Panc1 (cell line): Measurements from ENCODE around the gene H19. TPM values are rescaled to one million over a fixed set of nuclear protein-coding genes. Genes with fewer than 3 reads are reported as not detected.

Experiments
- ATAC-seq: fragments of 200-7000 bp; cut with Tn5 transposase; 2 replicates; pipeline ENCODE4 v1.9.1; 2020; ENCODE audit warnings: mild to moderate bottlenecking, moderate library complexity
- BruUV-seq: library from RNA; stranded (reverse); fragments of 400-500 nt; replicated peaks from 2 replicates; lab custom pipeline; 2021; lab: Mats Ljungman, UMichigan
- CTCF ChIA-PET: fragments of 300-600 bp; sonication (Branson Sonifier 250); formaldehyde crosslinking; loops from one replicate; lab custom pipeline; 2022; ENCODE audit warnings: antibody characterized with exemption; lab: Charles Lee
- POLR2A ChIA-PET: fragments of 300-600 bp; sonication (Branson Sonifier 250); formaldehyde crosslinking; loops from one replicate; lab custom pipeline; 2022; ENCODE audit warnings: antibody characterized with exemption; lab: Charles Lee
- DNase-seq: peaks from one replicate; pipeline ENCODE4 v3.0.0-alpha.2; 2010; ENCODE audit warnings: low read depth, low spot score
- H3K27ac ChIP-seq: 2 replicates; pipeline ENCODE4 v1.5.1; 2011; ENCODE audit warnings: mild to moderate bottlenecking, low read length, inconsistent platforms
- H3K27me3 ChIP-seq: fragments of 200-500 bp; sonication (Bioruptor generic); 2 replicates; pipeline ENCODE4 v1.6.0; 2014; ENCODE audit warnings: low read length, inconsistent platforms; ENCODE audit not compliant: control insufficient read depth, insufficient read depth
- H3K36me3 ChIP-seq: fragments of 200-500 bp; sonication (Bioruptor generic); 2 replicates; pipeline ENCODE4 v1.5.1; 2014; ENCODE audit warnings: inconsistent platforms, mild to moderate bottlenecking, low read length, moderate library complexity; ENCODE audit not compliant: control insufficient read depth, insufficient read depth
- H3K4me1 ChIP-seq: 2 replicates; pipeline ENCODE4 v1.5.1; 2011; ENCODE audit warnings: inconsistent platforms, mild to moderate bottlenecking, low read length, moderate library complexity; ENCODE audit not compliant: control insufficient read depth, insufficient read depth
- H3K4me3 ChIP-seq, 2 experiments: 2 replicates each; pipeline ENCODE4 v1.5.1; 2011 to 2012; ENCODE audit warnings: low read depth in 2 of 2, low read length in 2 of 2, mild to moderate bottlenecking in 2 of 2, inconsistent platforms in 1 of 2, moderate library complexity in 1 of 2
- H3K9me3 ChIP-seq: fragments of 200-500 bp; sonication (Bioruptor generic); 2 replicates; pipeline ENCODE4 v1.5.1; 2014; ENCODE audit warnings: low read depth, mild to moderate bottlenecking, inconsistent platforms, low read length, moderate library complexity; ENCODE audit not compliant: control insufficient read depth, insufficient read depth
- CTCF ChIP-seq: fragments of 450-650 bp; IDR thresholded peaks from 2 replicates; pipeline ENCODE4 v1.5.1; 2017; ENCODE audit warnings: mild to moderate bottlenecking
- POLR2AphosphoS5 ChIP-seq: IDR thresholded peaks from 2 replicates; pipeline ENCODE4 v1.6.1; 2012; ENCODE audit warnings: mild to moderate bottlenecking, low read depth, low read length, moderate library complexity
- REST ChIP-seq, 2 experiments: IDR thresholded peaks; 2 replicates each; pipeline ENCODE4 v1.6.1; 2011 to 2012; ENCODE audit warnings: low read depth in 2 of 2, control low read depth in 1 of 2, low read length in 1 of 2, mild to moderate bottlenecking in 1 of 2, moderate library complexity in 1 of 2; ENCODE audit not compliant: insufficient read depth in 1 of 2
- SIN3A ChIP-seq: IDR thresholded peaks from 2 replicates; pipeline ENCODE4 v1.6.1; 2012; ENCODE audit warnings: low read depth, mild to moderate bottlenecking, low read length, moderate library complexity, borderline replicate concordance; ENCODE audit not compliant: insufficient read depth
- TCF7L2 ChIP-seq: IDR thresholded peaks from 2 replicates; pipeline ENCODE4 v1.6.1; 2011; ENCODE audit warnings: mild to moderate bottlenecking, low read depth, low read length, inconsistent platforms
- in situ Hi-C: cut with HindIII; loops from 2 replicates; pipeline ENCODE4 v1.10.0; 2016; ENCODE audit warnings: low sequenced_read_pairs, low pct_unique_long_range_greater_than_20kb
- intact Hi-C: fragments of 100-400 bp; cut with micrococcal nuclease; formaldehyde crosslinking; loops from one replicate; pipeline ENCODE4 v1.10.0; 2022; ENCODE audit not compliant: unreplicated experiment
- total RNA-seq: library from RNA; stranded (reverse); gene quantifications from one replicate; pipeline ENCODE4 v1.2.1, GENCODE V29; 2021; ENCODE audit not compliant: unreplicated experiment

H19 gene
- total RNA-seq, 1 experiment from 2014 or later = 1,268 TPM

GRCh38 chr11:1949922-1950321, 47.7 kb downstream of the H19 start:
- intact Hi-C loops = no loop called here
- DNase-seq (no peak), ATAC-seq (no peak)
- POLR2A ChIA-PET = no interaction called here
- Histone ChIP-seq H3K27ac (no peak overlapping the region), H3K36me3 (no peaks in the 10 kb centered on the region), H3K4me1 (no peaks in the 10 kb centered on the region), H3K27me3 (no peaks in the 10 kb centered on the region), H3K4me3 (no peak overlapping the region), H3K9me3 (no peaks in the 10 kb centered on the region)
- TF ChIP-seq CTCF (no peak), TCF7L2 (no peak), POLR2AphosphoS5 (no peak)
- in situ Hi-C loops = no loop called here
- no TSS peak for BruUV-seq
- CTCF ChIA-PET = interaction anchor here (0.7 to 1.4 kb wide), 4 partner anchors 52 to 297 kb away, joined by 3 to 6 read pairs (median 4); no protein-coding TSS in a partner anchor

GRCh38 chr11:1949302-1949701, 48.3 kb downstream of the H19 start:
- in situ Hi-C loops = no loop called here
- DNase-seq (no peak), ATAC-seq (no peak)
- ChIA-PET CTCF (interaction anchor here (0.7 to 1.3 kb wide), 3 partner anchors 251 to 297 kb away, joined by 3 to 5 read pairs (median 3); no protein-coding TSS in a partner anchor), POLR2A (no interaction called here)
- Histone ChIP-seq H3K36me3 (no peaks in the 10 kb centered on the region), H3K4me1 (peaks cover under 1% of the 10 kb centered on the region; the same call in 1 of the 2 replicates), H3K9me3 (no peaks in the 10 kb centered on the region), H3K4me3 (no peak overlapping the region), H3K27ac (no peak overlapping the region), H3K27me3 (no peaks in the 10 kb centered on the region)
- BruUV-seq = no TSS peak
- TF ChIP-seq CTCF (no peak), TCF7L2 (no peak), POLR2AphosphoS5 (no peak), REST (IDR thresholded peaks at IDR 0.05; ENCODE audit: insufficient read depth in 1 of 2, low read depth in 2 of 2, low read length in 1 of 2) (no peak), SIN3A (no peak)
- intact Hi-C loops = no loop called here
